ENCODE measurements around the gene DCP1B.

Gene DCP1B

DNA sequence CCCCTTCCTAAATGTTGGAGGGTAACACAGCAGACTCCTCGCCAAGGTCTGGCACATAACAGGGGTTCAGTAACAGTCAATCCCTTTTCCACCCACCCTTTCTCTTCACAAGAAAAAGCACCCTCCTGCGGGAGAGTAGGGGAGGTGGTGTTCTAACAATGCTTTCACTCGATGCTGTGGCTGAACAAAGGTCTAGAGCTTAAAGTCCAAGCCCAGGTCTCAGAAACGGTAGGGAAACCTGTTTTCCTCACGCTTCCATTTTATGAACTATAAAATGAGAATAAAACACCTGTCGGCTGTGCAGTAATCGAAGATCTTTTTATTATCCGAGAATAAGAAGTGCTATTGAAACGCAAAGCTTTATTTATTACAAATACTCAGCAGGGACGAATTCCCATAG, 64.9 kb downstream of the DCP1B start:
- ChIA-PET CTCF (interaction anchor here (0.7 to 2.0 kb wide), 23 partner anchors 10 to 625 kb away, joined by 3 to 45 read pairs (median 4); no protein-coding TSS in a partner anchor), POLR2A (ENCODE audit: low non-redundant PET) (no interaction called here)
- DNase-seq (ENCODE audit: low spot score), result no peak
- TF ChIP-seq CTCF (conservative IDR thresholded peaks at IDR 0.05; ENCODE audit: low read depth), result no peak
- H3K27ac ChIP-seq, result no peak overlapping the region

DNA sequence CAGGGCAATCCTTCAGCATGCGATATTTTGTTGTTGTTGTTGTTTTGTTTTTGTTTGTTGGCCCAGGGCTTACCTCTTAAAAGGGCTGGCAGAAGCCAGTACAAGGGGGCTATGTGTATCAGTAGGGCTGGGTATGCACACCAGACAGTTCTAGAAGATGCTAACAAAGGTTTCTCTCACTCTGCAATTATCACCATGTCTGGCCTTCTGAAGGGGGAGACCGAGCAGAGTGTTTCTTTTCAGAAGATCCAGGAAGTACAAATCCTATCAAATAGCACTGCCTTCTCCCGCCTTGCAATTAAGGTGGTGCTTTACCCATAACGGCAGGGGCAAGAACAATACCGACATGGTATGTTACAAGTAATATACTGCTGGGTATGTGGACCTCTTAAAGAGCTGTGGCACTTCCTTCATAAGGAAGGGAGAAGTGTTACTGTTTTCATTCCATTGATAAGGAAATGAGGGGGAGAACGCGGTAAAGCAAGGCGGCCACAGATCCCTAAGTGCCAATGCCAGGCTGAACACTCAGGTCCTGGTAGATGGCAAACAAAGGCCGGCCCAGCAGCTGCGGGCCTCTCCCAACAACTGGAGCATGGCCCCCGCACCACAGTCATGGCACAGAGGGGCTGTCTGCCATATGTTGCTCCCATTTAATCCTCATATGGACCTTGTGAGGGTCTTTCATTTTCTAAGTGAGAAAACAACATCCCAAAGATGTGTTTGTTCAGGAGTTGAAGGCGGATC, 66.6 kb downstream of the DCP1B start:
- ChIA-PET CTCF (interaction anchor here (0.7 kb wide), 1 partner anchor 303 kb away, joined by 4 read pairs; no protein-coding TSS in a partner anchor), POLR2A (ENCODE audit: low non-redundant PET) (no interaction called here)
- no peak for DNase-seq (ENCODE audit: low spot score)
- TF ChIP-seq CTCF (conservative IDR thresholded peaks at IDR 0.05; ENCODE audit: low read depth), result no peak
- H3K27ac ChIP-seq, result no peak overlapping the region

DNA sequence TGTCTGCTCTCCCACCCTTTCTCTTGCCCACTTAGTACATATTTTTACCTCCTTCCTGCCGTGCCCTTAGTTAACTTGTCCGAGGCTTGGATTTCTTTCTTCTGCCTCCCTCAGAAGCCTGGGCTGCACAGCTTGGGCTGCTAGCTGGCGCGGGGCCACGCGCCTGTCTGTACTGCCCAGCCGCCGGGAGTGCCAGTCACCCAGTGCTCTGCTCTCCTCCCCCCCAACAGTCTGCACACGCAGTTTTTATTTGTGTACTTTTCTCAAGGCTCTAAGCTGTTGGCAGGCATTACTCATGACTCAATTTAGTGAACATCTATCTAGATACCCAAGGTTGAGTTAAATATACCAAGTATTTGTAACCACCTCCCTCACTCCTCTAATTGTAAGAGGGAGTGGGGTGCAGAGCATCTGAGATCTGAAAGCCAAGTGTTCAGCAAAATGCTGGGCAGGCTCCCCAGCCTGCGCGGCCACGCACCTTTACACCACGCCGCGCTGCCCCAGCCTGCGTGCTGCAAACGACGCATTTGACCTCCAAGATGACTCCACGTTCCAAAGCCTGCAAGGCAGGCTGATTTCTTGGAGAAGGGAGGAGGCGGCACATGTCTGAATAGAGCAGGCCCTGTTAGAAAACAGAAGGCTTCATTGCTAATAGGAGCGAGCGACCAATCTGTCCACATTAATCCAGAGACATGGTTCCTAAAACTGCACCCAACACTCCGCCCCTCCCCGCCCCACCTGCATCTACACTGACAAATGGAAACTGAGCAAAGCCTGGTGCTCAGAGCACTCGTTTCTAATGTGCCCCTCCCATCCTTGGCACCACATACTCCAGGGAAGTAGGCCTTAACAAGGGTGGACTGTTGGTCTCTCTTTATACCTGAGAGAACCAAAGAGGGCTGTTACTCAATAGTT, 67.6 kb downstream of the DCP1B start:
- H3K27ac ChIP-seq, result no peak overlapping the region
- POLR2A ChIA-PET (ENCODE audit: low non-redundant PET), result no interaction called here

GRCh38 chr12:1935700-1936378, 68.4 kb downstream of the DCP1B start:
- CTCF ChIA-PET, result interaction anchor here (0.6 to 1.2 kb wide), 3 partner anchors 140 to 283 kb away, joined by 3 to 4 read pairs (median 3); no protein-coding TSS in a partner anchor
- TF ChIP-seq CTCF (conservative IDR thresholded peaks at IDR 0.05; ENCODE audit: low read depth), result no peak
- H3K27ac ChIP-seq, result no peak overlapping the region
- POLR2A ChIA-PET (ENCODE audit: low non-redundant PET), result no interaction called here
- DNase-seq (ENCODE audit: low spot score), result no peak

More for the DNA sequence above, 67.6 kb downstream of the DCP1B start:
- TF ChIP-seq CTCF (conservative IDR thresholded peaks at IDR 0.05; ENCODE audit: low read depth), result no peak
- DNase-seq (ENCODE audit: low spot score), result no peak
- CTCF ChIA-PET, result interaction anchor here (0.6 to 0.7 kb wide), 2 partner anchors 140 to 141 kb away, joined by 3 read pairs; no protein-coding TSS in a partner anchor

DNA sequence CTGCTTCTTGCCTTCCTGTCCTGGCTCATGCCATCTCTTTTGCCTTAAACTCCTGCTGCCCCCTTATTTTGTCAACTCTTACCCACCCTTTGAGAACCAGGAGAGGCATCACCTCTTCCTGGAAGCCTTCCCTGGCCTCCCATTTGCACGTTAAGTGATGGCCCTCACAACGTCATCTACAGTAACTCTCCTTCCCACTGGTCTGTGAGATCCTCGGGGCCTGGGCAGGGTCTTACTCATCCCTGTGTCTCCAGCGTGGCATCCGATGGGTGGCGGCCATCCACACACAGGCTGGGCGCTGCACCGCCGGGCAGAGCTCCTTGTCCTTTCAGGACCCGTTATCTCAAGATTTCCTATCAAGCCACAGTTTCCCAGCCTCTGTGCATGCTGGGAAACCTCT, 69.0 kb downstream of the DCP1B start:
- CTCF ChIA-PET, result interaction anchor here (0.5 to 1.2 kb wide), 2 partner anchors 282 to 342 kb away, joined by 3 to 4 read pairs; no protein-coding TSS in a partner anchor
- TF ChIP-seq CTCF (conservative IDR thresholded peaks at IDR 0.05; ENCODE audit: low read depth), result no peak
- POLR2A ChIA-PET (ENCODE audit: low non-redundant PET), result no interaction called here
- no peak overlapping the region for H3K27ac ChIP-seq
- DNase-seq (ENCODE audit: low spot score), result no peak

DNA sequence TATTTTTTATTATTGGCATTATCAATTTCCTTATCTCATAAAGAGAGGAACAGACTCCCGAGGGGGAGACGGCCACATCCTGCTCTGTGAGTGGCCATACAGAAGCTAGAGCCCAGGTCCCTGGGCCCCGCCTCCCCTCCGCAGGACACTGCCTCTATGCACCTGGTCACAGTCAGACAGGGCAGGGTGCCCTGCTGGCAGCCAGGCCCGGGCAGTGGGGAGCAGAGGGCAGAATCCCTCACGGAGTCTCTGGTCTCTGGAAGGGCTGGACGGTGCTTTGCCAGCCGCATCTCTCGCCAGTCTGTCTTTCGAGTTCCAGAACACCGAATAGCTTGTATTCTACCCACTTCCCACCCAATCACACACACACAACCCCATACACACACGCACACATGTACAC, 69.4 kb downstream of the DCP1B start:
- ChIA-PET POLR2A (ENCODE audit: low non-redundant PET) (no interaction called here), CTCF (interaction anchor here (0.5 to 1.2 kb wide), 2 partner anchors 282 to 342 kb away, joined by 3 to 4 read pairs; no protein-coding TSS in a partner anchor)
- no peak overlapping the region for H3K27ac ChIP-seq
- DNase-seq (ENCODE audit: low spot score), result no peak
- TF ChIP-seq CTCF (conservative IDR thresholded peaks at IDR 0.05; ENCODE audit: low read depth), result no peak
